Measurements from ENCODE around the gene PPP1R7.

The PPP1R7 gene

DNA sequence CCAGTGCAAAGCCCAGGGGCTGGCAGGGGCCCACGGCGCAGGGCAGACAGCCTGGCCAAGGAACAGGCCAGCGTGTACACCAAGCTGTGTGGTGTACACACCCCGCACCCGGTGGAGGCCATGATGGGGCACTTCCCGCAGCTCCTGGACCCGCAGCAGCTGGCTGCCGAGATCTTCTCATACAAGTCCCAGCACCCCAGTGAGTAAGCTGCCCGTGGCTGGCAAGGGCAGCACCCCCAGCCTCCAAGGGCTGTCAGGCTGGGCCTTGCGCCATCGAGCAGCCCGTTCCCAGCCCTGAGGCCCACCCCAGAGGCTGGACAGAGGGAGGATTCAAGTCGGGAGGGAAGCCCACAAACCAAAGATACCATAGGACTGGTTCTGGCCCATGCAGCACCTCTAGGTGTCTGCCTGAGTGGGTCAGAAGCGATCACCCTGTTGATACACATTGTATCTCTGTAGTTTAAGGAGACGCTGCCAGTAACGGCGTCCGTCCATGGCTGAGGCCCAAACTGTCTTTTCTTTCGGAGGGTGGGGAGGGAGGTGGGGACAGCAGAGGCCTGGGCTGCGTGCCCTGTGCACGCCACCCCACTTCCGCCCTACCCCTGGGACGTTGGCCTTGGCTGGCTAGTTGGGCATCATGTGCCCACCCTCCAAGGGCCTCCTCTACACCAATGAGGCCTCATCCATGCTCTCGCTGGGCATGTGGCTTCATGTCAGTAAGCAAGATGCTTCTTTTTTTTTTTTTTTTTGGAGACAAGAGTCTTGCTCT lies 31.3 kb upstream of the PPP1R7 start:
- H3K4me1 ChIP-seq (ENCODE audit: low read depth, poor library complexity, severe bottlenecking), result no peaks in the 10 kb centered on the region
- H3K4me2 ChIP-seq, result no peak overlapping the region
- no peaks in the 10 kb centered on the region for H3K79me2 ChIP-seq (ENCODE audit: insufficient read depth, low read depth)
- H3K4me3 ChIP-seq (IDR thresholded peaks at IDR 0.05; ENCODE audit: insufficient read depth, low read depth, low read length), result no peak overlapping the region
- H2AFZ ChIP-seq (ENCODE audit: low read depth), result no peak overlapping the region
- H3K27ac ChIP-seq, result no peak overlapping the region
- no peaks in the 10 kb centered on the region for H4K20me1 ChIP-seq (ENCODE audit: insufficient read depth)
- no peak overlapping the region for H3K9ac ChIP-seq
- TF ChIP-seq, protein P1, sequence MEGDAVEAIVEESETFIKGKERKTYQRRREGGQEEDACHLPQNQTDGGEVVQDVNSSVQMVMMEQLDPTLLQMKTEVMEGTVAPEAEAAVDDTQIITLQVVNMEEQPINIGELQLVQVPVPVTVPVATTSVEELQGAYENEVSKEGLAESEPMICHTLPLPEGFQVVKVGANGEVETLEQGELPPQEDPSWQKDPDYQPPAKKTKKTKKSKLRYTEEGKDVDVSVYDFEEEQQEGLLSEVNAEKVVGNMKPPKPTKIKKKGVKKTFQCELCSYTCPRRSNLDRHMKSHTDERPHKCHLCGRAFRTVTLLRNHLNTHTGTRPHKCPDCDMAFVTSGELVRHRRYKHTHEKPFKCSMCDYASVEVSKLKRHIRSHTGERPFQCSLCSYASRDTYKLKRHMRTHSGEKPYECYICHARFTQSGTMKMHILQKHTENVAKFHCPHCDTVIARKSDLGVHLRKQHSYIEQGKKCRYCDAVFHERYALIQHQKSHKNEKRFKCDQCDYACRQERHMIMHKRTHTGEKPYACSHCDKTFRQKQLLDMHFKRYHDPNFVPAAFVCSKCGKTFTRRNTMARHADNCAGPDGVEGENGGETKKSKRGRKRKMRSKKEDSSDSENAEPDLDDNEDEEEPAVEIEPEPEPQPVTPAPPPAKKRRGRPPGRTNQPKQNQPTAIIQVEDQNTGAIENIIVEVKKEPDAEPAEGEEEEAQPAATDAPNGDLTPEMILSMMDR (conservative IDR thresholded peaks at IDR 0.05; ENCODE audit: low read depth, low read length), result no peak
- no peaks in the 10 kb centered on the region; the same call in 1 of the 2 replicates for H3K36me3 ChIP-seq (ENCODE audit: insufficient read depth)
- H3K27me3 ChIP-seq (ENCODE audit: insufficient read depth, low read depth), result no peaks in the 10 kb centered on the region

DNA sequence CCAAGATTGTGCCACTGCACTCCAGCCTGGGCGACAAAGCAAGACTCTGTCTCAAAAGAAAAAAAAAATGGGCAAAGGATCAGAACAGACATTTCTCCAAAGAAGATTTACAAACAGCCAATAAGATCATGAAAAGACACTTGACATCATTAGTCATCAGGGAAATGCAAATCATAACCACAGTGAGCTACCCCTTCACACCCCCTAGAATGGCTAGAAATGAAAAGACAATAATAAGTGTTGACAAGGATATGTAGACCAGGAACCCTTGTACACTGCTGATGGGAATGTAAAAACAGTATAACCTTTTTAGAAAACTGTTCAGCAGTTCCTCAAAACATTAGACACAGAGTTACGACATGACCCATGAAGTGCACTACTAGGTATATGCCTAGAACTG lies 29.8 kb upstream of the PPP1R7 start:
- Histone ChIP-seq H3K4me1 (ENCODE audit: low read depth, poor library complexity, severe bottlenecking) (no peaks in the 10 kb centered on the region), H3K36me3 (ENCODE audit: insufficient read depth) (no peaks in the 10 kb centered on the region), H3K27me3 (ENCODE audit: insufficient read depth, low read depth) (no peaks in the 10 kb centered on the region), H3K4me3 (IDR thresholded peaks at IDR 0.05; ENCODE audit: insufficient read depth, low read depth, low read length) (no peak overlapping the region), H3K9ac (no peak overlapping the region), H3K79me2 (ENCODE audit: insufficient read depth, low read depth) (no peaks in the 10 kb centered on the region), H4K20me1 (ENCODE audit: insufficient read depth) (no peaks in the 10 kb centered on the region), H3K4me2 (no peak overlapping the region), H3K27ac (no peak overlapping the region), H2AFZ (ENCODE audit: low read depth) (no peak overlapping the region)
- TF ChIP-seq, protein P1 (conservative IDR thresholded peaks at IDR 0.05; ENCODE audit: low read depth, low read length), result no peak

- no peak overlapping the region for H3K9ac ChIP-seq
- no peak overlapping the region for H3K27ac ChIP-seq
- TF ChIP-seq, protein P1 (conservative IDR thresholded peaks at IDR 0.05; ENCODE audit: low read depth, low read length), result no peak
- H3K27me3 ChIP-seq (ENCODE audit: insufficient read depth, low read depth), result no peaks in the 10 kb centered on the region
- H4K20me1 ChIP-seq (ENCODE audit: insufficient read depth), result no peaks in the 10 kb centered on the region
- no peak overlapping the region for H3K4me3 ChIP-seq (IDR thresholded peaks at IDR 0.05; ENCODE audit: insufficient read depth, low read depth, low read length)
- no peaks in the 10 kb centered on the region for H3K4me1 ChIP-seq (ENCODE audit: low read depth, poor library complexity, severe bottlenecking)
- no peak overlapping the region for H3K4me2 ChIP-seq
- no peaks in the 10 kb centered on the region for H3K36me3 ChIP-seq (ENCODE audit: insufficient read depth)
- H2AFZ ChIP-seq (ENCODE audit: low read depth), result no peak overlapping the region
- H3K79me2 ChIP-seq (ENCODE audit: insufficient read depth, low read depth), result no peaks in the 10 kb centered on the region
Observed at GRCh38 chr2:241121008-241121407, 29.3 kb upstream of the PPP1R7 start.

DNA sequence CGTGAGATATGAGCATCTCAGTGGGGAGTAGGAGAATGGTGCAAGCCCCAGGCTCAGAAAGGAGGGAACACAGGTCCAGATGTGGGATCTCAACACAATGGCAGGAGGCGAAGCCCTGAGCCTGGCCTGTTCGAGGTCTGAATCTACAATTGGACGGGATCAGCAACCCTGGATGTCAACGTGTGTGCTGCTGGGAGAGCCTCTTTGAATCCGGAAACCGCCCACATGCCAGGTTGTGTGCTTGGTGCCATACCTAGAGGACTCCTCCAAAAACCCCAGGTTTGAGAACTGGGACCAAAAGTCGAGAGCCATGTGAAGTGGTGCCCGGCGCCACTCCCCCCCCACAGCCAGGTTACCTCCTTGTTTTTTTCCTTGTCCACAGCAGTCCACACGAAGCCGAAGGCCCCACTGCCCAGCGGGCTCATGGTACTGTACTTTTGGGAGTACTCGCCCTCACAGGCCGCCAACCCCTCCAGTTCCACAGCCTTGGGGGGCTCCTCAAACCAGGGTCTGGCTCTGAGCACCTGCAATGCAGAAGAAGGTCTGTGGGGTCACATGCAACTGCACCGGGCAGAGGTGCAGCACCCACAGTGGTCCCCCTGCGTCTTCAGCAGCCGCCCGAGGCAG lies 27.8 kb upstream of the PPP1R7 start:
- Histone ChIP-seq H3K4me2 (no peak overlapping the region), H3K36me3 (ENCODE audit: insufficient read depth) (no peaks in the 10 kb centered on the region), H4K20me1 (ENCODE audit: insufficient read depth) (no peaks in the 10 kb centered on the region), H3K27ac (no peak overlapping the region), H3K4me1 (ENCODE audit: low read depth, poor library complexity, severe bottlenecking) (no peaks in the 10 kb centered on the region), H3K4me3 (IDR thresholded peaks at IDR 0.05; ENCODE audit: insufficient read depth, low read depth, low read length) (no peak overlapping the region), H2AFZ (ENCODE audit: low read depth) (no peak overlapping the region), H3K9ac (no peak overlapping the region), H3K79me2 (ENCODE audit: insufficient read depth, low read depth) (no peaks in the 10 kb centered on the region), H3K27me3 (ENCODE audit: insufficient read depth, low read depth) (no peaks in the 10 kb centered on the region)
- TF ChIP-seq, protein P1 (conservative IDR thresholded peaks at IDR 0.05; ENCODE audit: low read depth, low read length), result no peak
